Prostate gland (tissue), 2 donors: ENCODE measurements around the gene GALNTL6.

Experiments used
- CTCF ChIP-seq, 4 experiments: fragments of 200-600 bp in 2 of 4; fragments of 450-650 bp in 2 of 4; sonication (generic) in 2 of 4; IDR thresholded peaks; 1 replicate in 3 of 4; 2 replicates in 1 of 4; pipeline ENCODE4 v1.5.1; 2016 to 2019; ENCODE audit warnings: antibody characterized with exemption in 4 of 4, mild to moderate bottlenecking in 2 of 4, moderate library complexity in 2 of 4
- POLR2A ChIP-seq: fragments of 450-650 bp; IDR thresholded peaks from one replicate; pipeline ENCODE4 v1.6.1; 2016; ENCODE audit warnings: antibody characterized with exemption, mild to moderate bottlenecking

- TF ChIP-seq CTCF (IDR thresholded peaks at IDR 0.05) (no peak), POLR2A (no peak)
Observed at GRCh38 chr4:172858731-172859230, 1045.6 kb downstream of the GALNTL6 start.
